Natural killer cell (primary cell): ENCODE results near the gene ZNF526. TPM values are rescaled to one million over a fixed set of nuclear protein-coding genes. Genes with fewer than 3 reads are reported as not detected.

Experiments used
- ATAC-seq, 3 donors: fragments of 150-1000 bp in 2 of 3; fragments of 200-7000 bp in 1 of 3; cut with Tn5 transposase; 1 replicate in 1 of 3; 2 replicates in 2 of 3; pipeline ENCODE4 v1.10.0; 2021; ENCODE audit warnings: mild to moderate bottlenecking in 2 of 3, moderate library complexity in 2 of 3
- DNase-seq, 2 donors: peaks; one replicate each; pipeline versions ENCODE4 v3.0.0 to v3.0.0-alpha.2; 2013 to 2021; ENCODE audit warnings: mixed read lengths in 1 of 2
- H3K27ac ChIP-seq: one replicate; pipeline ENCODE4 v1.5.1; 2013; ENCODE audit warnings: mild to moderate bottlenecking, low read length
- H3K27me3 ChIP-seq: one replicate; pipeline ENCODE4 v1.6.1; 2013; ENCODE audit warnings: low read length; ENCODE audit not compliant: control insufficient read depth, insufficient read depth
- H3K36me3 ChIP-seq: one replicate; pipeline ENCODE4 v1.6.1; 2013; ENCODE audit warnings: low read length; ENCODE audit not compliant: control insufficient read depth, insufficient read depth
- H3K4me1 ChIP-seq: one replicate; pipeline ENCODE4 v1.6.1; 2013; ENCODE audit warnings: low read length; ENCODE audit not compliant: control insufficient read depth, insufficient read depth
- H3K4me3 ChIP-seq: one replicate; pipeline ENCODE4 v1.5.1; 2013; ENCODE audit warnings: low read length
- H3K9me3 ChIP-seq: one replicate; pipeline ENCODE4 v1.6.1; 2013; ENCODE audit warnings: low read length; ENCODE audit not compliant: control insufficient read depth, insufficient read depth
- H3K27ac Mint-ChIP-seq, 2 donors: one replicate each; pipeline ENCODE4 v1.8.0; 2022; ENCODE audit warnings: mild to moderate bottlenecking in 2 of 2, mixed read lengths in 2 of 2, moderate library complexity in 1 of 2
- H3K27me3 Mint-ChIP-seq, 2 donors: one replicate each; pipeline ENCODE4 v1.8.0; 2022; ENCODE audit warnings: low read depth in 2 of 2, mixed read lengths in 2 of 2
- H3K36me3 Mint-ChIP-seq: one replicate; pipeline ENCODE4 v1.8.0; 2022; ENCODE audit warnings: mixed read lengths
- H3K4me1 Mint-ChIP-seq, 2 donors: one replicate each; pipeline ENCODE4 v1.8.0; 2022; ENCODE audit warnings: mixed read lengths in 2 of 2
- H3K4me3 Mint-ChIP-seq: one replicate; pipeline ENCODE4 v1.8.0; 2022; ENCODE audit warnings: mild to moderate bottlenecking, moderate library complexity, mixed read lengths
- H3K9me3 Mint-ChIP-seq, 2 donors: one replicate each; pipeline ENCODE4 v1.8.0; 2022; ENCODE audit warnings: mixed read lengths in 2 of 2
- WGBS: methylation state at CpG from one replicate; pipeline ENCODE4 v1.1.7; 2013; ENCODE audit warnings: missing lambda C conversion rate; ENCODE audit not compliant: insufficient coverage; 5-methylcytosine and 5-hydroxymethylcytosine counted together
- intact Hi-C: fragments of 100-400 bp; cut with micrococcal nuclease; formaldehyde crosslinking; loops from one replicate; pipeline ENCODE4 v1.14.2; 2022
- total RNA-seq, 4 donors: library from RNA; stranded (reverse); fragments of 120-200 nt in 1 of 4; gene quantifications; one replicate each; pipeline versions ENCODE4 v1.2.3 to v1.2.4, GENCODE V29; 2013 to 2022
- TF ChIP-seq, protein P1 (sequence below): fragments of 200-600 bp; IDR thresholded peaks from one replicate; pipeline ENCODE4 v1.8.0; 2022; ENCODE audit warnings: antibody characterized with exemption

ZNF526 gene
- total RNA-seq, 3 donors from 2014 or later (not counting 1 experiment from before 2014, with no cell fraction given): 8.8 to 10.6 (median 10.2) TPM

DNA sequence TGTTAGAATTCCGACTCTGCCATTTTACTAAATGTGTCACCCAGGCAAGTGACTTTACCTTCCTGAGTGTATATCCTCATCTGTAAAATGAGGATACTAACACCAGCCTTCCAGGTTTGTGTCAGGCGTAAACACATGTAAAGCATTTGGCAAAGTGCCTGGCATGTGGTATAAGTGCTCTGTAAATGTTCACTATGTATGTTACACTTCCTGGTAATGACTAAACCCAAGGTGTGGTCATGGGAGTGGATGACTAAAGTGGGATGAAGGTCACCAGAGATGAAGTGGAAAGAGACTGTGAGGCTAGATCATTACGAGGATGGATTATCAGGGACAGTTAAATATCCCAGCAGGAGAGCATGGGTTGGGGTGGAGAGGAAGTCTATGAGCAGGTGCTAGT is 28.3 kb upstream of the ZNF526 start:
- ATAC-seq: no peak
- Mint-ChIP-seq H3K36me3 (no peaks in the 10 kb centered on the region), H3K4me3 (no peak overlapping the region), H3K27me3 (no peaks in the 10 kb centered on the region), H3K27ac (peak overlapping the region in 1 of 2 donors; percentile 3), H3K4me1 (peaks cover 31 to 38% of the 10 kb centered on the region in 2 donors), H3K9me3 (peaks cover 0 to 2% of the 10 kb centered on the region in 2 donors)
- no peak overlapping the region for H3K4me3 ChIP-seq
- DNase-seq: peak in 1 of 2 donors; percentile 42
- peaks cover 23% of the 10 kb centered on the region for H3K4me1 ChIP-seq
- intact Hi-C loops: no loop called here
- peaks cover 3% of the 10 kb centered on the region for H3K9me3 ChIP-seq
- H3K27me3 ChIP-seq: no peaks in the 10 kb centered on the region
- H3K36me3 ChIP-seq: peaks cover 7% of the 10 kb centered on the region
- H3K27ac ChIP-seq: no peak overlapping the region
- WGBS: 78% methylated on average over 3 of the region's 3 CpGs
- TF ChIP-seq, protein P1, sequence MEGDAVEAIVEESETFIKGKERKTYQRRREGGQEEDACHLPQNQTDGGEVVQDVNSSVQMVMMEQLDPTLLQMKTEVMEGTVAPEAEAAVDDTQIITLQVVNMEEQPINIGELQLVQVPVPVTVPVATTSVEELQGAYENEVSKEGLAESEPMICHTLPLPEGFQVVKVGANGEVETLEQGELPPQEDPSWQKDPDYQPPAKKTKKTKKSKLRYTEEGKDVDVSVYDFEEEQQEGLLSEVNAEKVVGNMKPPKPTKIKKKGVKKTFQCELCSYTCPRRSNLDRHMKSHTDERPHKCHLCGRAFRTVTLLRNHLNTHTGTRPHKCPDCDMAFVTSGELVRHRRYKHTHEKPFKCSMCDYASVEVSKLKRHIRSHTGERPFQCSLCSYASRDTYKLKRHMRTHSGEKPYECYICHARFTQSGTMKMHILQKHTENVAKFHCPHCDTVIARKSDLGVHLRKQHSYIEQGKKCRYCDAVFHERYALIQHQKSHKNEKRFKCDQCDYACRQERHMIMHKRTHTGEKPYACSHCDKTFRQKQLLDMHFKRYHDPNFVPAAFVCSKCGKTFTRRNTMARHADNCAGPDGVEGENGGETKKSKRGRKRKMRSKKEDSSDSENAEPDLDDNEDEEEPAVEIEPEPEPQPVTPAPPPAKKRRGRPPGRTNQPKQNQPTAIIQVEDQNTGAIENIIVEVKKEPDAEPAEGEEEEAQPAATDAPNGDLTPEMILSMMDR: no peak

DNA sequence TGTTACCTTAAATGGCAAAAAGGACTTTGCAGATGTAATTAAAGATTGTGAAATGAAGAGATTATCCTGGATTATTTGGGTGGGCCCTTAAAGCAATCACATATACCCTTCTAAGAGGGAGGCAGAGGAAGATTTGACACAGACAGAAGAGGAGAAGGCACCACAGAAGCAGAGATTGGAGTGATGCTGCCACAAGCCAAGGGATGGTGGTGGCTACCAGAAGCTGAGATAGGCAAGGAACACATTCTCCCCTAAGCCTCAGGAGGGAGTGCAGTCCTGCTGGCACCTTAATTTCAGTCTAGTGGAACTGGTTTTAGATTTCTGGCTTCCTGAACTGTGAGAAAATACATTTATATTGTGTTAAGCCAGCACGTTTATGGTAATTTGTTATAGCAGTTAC is 26.8 kb upstream of the ZNF526 start:
- TF ChIP-seq, protein P1: no peak
- H3K27ac ChIP-seq: no peak overlapping the region
- peaks cover 3% of the 10 kb centered on the region for H3K9me3 ChIP-seq
- H3K4me1 ChIP-seq: peaks cover 38% of the 10 kb centered on the region
- H3K4me1 Mint-ChIP-seq: peaks cover 41 to 46% of the 10 kb centered on the region in 2 donors
- H3K4me3 ChIP-seq: no peak overlapping the region
- H3K9me3 Mint-ChIP-seq: peaks cover 0 to 2% of the 10 kb centered on the region in 2 donors
- no peak overlapping the region for H3K4me3 Mint-ChIP-seq
- intact Hi-C loops: no loop called here
- peak overlapping the region in 1 of 2 donors; percentile 57 for H3K27ac Mint-ChIP-seq
- H3K27me3 ChIP-seq: no peaks in the 10 kb centered on the region
- H3K36me3 ChIP-seq: peaks cover 17% of the 10 kb centered on the region
- H3K36me3 Mint-ChIP-seq: no peaks in the 10 kb centered on the region
- WGBS: 100% methylated on average over 1 of the region's 1 CpG
- ATAC-seq: no peak
- no peaks in the 10 kb centered on the region for H3K27me3 Mint-ChIP-seq
- DNase-seq: no peak

DNA sequence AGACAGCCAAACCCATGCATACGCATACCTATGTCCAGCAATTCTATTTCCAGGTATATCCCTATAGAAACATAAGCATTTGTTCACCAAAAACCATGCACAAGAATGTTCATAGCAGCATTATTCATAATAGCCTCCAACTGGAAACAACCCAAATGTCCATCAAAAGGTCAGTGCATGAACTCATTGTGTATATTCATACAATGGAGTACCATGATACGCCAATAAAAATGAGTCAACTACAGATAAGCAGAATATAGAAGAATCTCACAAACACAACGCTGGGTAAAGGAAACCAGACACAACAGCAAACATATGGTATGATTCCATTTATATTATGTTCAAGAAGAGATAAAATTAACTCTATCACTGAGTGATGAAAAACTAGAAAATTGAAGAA is 26.4 kb upstream of the ZNF526 start:
- intact Hi-C loops: no loop called here
- 94% methylated on average over 1 of the region's 3 CpGs for WGBS
- Mint-ChIP-seq H3K27me3 (no peaks in the 10 kb centered on the region), H3K4me1 (peaks cover 44 to 50% of the 10 kb centered on the region in 2 donors), H3K27ac (peak overlapping the region in 1 of 2 donors; percentile 57), H3K36me3 (no peaks in the 10 kb centered on the region), H3K9me3 (peaks cover 0 to 2% of the 10 kb centered on the region in 2 donors), H3K4me3 (peak overlapping the region; percentile 51)
- Histone ChIP-seq H3K27me3 (no peaks in the 10 kb centered on the region), H3K4me1 (peaks cover 42% of the 10 kb centered on the region), H3K27ac (no peak overlapping the region), H3K9me3 (peaks cover 3% of the 10 kb centered on the region), H3K36me3 (peaks cover 20% of the 10 kb centered on the region), H3K4me3 (no peak overlapping the region)
- no peak for ATAC-seq
- TF ChIP-seq, protein P1: no peak
- DNase-seq: no peak
